HFFc6 (cell line): ENCODE measurements around the gene FAM78B. TPM values are rescaled to one million over a fixed set of nuclear protein-coding genes. Genes with fewer than 3 reads are reported as not detected.

Experiments
- DNase-seq: peaks from one replicate; pipeline ENCODE4 v3.0.0-alpha.2; 2018
- H3K27ac Mint-ChIP-seq: 2 replicates; pipeline ENCODE4 v1.8.0; 2020; ENCODE audit warnings: mild to moderate bottlenecking, mixed read lengths
- H3K27me3 Mint-ChIP-seq: 2 replicates; pipeline ENCODE4 v1.8.0; 2021; ENCODE audit warnings: mild to moderate bottlenecking, moderate library complexity, mixed read lengths; ENCODE audit not compliant: insufficient read depth
- H3K36me3 Mint-ChIP-seq: 2 replicates; pipeline ENCODE4 v1.8.0; 2021; ENCODE audit warnings: low read depth, mixed read lengths
- H3K4me1 Mint-ChIP-seq: 2 replicates; pipeline ENCODE4 v1.8.0; 2020; ENCODE audit warnings: low read depth, mixed read lengths
- H3K4me3 Mint-ChIP-seq: 2 replicates; pipeline ENCODE4 v1.8.0; 2020; ENCODE audit warnings: mild to moderate bottlenecking, moderate library complexity, mixed read lengths
- H3K9me3 Mint-ChIP-seq: 2 replicates; pipeline ENCODE4 v1.8.0; 2020; ENCODE audit warnings: mild to moderate bottlenecking, mixed read lengths
- CTCF ChIP-seq: fragments of 200-600 bp; sonication (generic); IDR thresholded peaks from 2 replicates; pipeline ENCODE4 v1.5.0; 2021; ENCODE audit warnings: antibody characterized with exemption, mild to moderate bottlenecking
- total RNA-seq, 6 experiments: library from RNA; stranded (reverse); fragmentation: NEBNext Ultra II Directional; extraction: Animal tissue kit (Norgen Biotek cat#: 25700); gene quantifications; 2 replicates in 1 of 6; 3 replicates in 5 of 6; pipeline ENCODE4 v1.2.3, GENCODE V29; 2021

FAM78B gene
- total RNA-seq, 6 experiments from 2014 or later, result 0.11 to 0.14 TPM; not detected in 4

- Mint-ChIP-seq H3K27me3 (peaks cover 1% of the 10 kb centered on the region), H3K4me1 (no peaks in the 10 kb centered on the region), H3K4me3 (no peak overlapping the region), H3K27ac (no peak overlapping the region), H3K9me3 (peaks cover 42% of the 10 kb centered on the region), H3K36me3 (no peaks in the 10 kb centered on the region)
- TF ChIP-seq CTCF, result no peak
- no peak for DNase-seq
These were observed 102.4 kb downstream of the FAM78B start for GRCh38 chr1:166064313-166064926.

- H3K27ac Mint-ChIP-seq, result no peak overlapping the region
- no peak for DNase-seq
- H3K36me3 Mint-ChIP-seq, result no peaks in the 10 kb centered on the region
- TF ChIP-seq CTCF, result no peak
- peaks cover 49% of the 10 kb centered on the region for H3K9me3 Mint-ChIP-seq
- H3K27me3 Mint-ChIP-seq, result peaks cover 1% of the 10 kb centered on the region
- no peaks in the 10 kb centered on the region for H3K4me1 Mint-ChIP-seq
- no peak overlapping the region for H3K4me3 Mint-ChIP-seq
These were observed 103.1 kb downstream of the FAM78B start for GRCh38 chr1:166063701-166064100.

- TF ChIP-seq CTCF, result no peak
- Mint-ChIP-seq H3K36me3 (no peaks in the 10 kb centered on the region), H3K9me3 (peaks cover 56% of the 10 kb centered on the region), H3K4me3 (no peak overlapping the region), H3K27me3 (peaks cover 4% of the 10 kb centered on the region), H3K4me1 (no peaks in the 10 kb centered on the region), H3K27ac (no peak overlapping the region)
- no peak for DNase-seq
These were observed 104.3 kb downstream of the FAM78B start for GRCh38 chr1:166062421-166063070.

- Mint-ChIP-seq H3K9me3 (peaks cover 41% of the 10 kb centered on the region), H3K4me3 (no peak overlapping the region), H3K27ac (no peak overlapping the region), H3K4me1 (no peaks in the 10 kb centered on the region), H3K27me3 (peaks cover 3% of the 10 kb centered on the region; the same call in 1 of the 2 replicates), H3K36me3 (no peaks in the 10 kb centered on the region)
- DNase-seq, result no peak
- no peak for TF ChIP-seq CTCF
These were observed 109.2 kb downstream of the FAM78B start for GRCh38 chr1:166057650-166058049.

- no peak for DNase-seq
- Mint-ChIP-seq H3K9me3 (peaks cover 40% of the 10 kb centered on the region), H3K27me3 (peaks cover 3% of the 10 kb centered on the region; the same call in 1 of the 2 replicates), H3K27ac (no peak overlapping the region), H3K4me3 (no peak overlapping the region), H3K36me3 (no peaks in the 10 kb centered on the region), H3K4me1 (no peaks in the 10 kb centered on the region)
- no peak for TF ChIP-seq CTCF
These were observed 113.4 kb downstream of the FAM78B start for GRCh38 chr1:166053395-166053794.
